Stimulated activated CD4-positive, alpha-beta T cell treated with anti-CD3 and anti-CD28 coated beads, Interleukin-12 subunit alpha, Interleukin-12 subunit beta, amount 100 ng/mL, for 48 hours (primary cell): ENCODE results near the gene ATG7.

ENCODE experiments used
- DNase-seq, 3 donors: peaks; one replicate each; pipeline ENCODE4 v3.0.0-alpha.2; 2020; ENCODE audit warnings: low read depth in 2 of 3, low spot score in 1 of 3

Gene ATG7

GRCh38 chr3:11549580-11550140, 277.5 kb downstream of the ATG7 start:
- DNase-seq, result no peak

DNA sequence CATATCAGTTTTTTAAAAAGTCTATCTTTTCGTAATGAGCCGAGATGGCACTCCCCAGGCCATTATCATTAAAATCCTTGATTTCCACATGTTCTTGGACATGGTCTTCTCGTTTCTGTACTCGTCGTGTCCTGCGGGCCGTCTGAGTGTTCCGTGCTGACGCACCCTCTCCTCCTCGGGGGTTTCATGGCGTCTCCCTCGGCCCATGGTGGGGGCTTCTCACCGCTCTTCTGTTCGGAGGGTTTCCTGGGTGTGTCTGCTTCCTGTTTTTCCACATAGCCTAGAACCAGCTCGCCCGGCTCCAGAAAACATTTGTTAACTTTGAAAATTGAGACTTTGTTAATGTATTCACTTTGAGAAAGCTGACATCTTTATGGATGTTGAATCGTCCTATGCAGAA, 278.8 kb downstream of the ATG7 start:
- no peak for DNase-seq

DNA sequence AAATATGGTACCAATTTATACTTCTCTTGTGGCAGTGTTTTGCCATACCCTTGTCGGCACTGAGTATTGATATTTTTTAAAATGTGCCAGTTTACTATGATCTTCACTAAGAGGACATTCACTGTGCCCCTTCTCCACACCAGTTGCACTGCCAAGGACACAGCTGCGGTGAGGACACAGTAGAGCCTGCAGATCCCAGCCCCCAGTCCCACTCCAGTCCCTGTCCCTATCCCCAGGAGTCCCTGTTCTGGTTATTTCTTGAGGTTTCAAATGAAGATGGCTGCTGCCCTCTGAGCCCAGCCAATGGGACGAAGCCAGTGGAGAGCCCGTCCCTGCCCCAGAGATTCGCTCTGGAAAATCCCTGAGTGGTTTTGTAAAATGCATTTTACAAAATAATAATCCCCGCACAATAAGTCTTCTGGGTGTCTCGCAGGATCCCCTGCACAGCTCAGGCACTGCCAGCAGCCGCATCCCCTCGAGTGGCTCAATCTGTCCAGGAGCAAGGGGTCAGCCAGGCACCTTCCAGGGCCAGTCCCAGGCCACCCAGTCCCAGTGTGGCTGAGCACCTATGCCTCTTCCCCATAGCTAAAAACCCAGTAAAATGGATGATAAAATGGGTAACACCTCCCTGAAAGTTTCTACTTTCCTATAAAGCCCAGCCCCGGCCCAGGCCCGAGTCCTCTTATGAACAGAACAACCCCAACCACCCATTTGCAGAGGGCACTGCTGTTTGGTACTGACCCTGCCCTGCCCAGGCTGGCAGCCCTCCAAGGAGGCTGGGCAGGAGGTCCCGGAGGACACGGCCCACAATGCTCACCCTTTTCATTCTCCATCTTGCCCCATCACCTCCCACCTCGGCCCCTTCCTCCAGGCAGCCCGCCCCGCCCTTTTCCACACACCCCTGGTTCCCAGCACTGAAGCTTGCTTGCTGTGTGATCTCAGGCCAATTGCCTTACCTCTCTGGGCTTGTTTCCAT, 280.4 kb downstream of the ATG7 start:
- DNase-seq, result no peak

DNA sequence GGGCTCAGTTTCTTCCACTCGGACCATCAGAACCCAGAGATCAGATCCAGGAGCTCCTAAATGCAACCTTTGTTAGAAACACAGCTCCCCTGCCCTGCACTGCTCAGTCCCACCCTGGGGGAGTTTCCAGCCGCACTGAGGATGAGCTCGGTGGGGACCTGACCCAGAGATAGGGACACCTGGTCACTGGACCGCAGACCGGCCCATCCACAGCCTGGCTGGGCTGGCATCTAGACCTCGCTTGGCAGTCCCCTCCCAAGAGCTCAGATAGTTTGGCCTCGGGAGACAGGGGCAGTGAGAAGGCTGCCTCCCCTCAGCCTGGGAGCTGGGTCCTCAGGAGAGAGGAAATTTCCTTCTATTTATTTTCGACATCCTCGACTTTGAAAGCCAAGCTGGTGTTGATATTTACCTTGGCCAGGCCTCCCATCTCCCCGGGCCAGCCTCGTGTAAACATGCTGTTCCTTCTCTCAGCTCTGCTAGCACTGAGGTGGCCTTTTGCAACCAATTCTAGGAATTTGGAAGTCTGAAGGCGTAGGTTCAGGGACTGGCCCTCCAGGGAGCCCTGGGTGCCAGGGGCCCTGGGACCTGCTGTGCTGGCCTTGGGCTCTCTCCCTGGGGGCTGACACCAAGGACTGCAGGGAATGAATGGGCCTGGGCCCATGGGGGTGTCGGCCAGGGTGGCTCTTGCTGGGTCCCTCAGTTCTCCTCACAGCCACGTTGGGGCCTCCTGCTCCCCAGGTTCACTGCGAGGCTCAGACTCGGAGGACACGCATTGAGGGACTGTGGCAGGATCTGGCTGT, 281.4 kb downstream of the ATG7 start:
- DNase-seq, result no peak

GRCh38 chr3:11554236-11554610, 282.0 kb downstream of the ATG7 start:
- DNase-seq, result no peak

DNA sequence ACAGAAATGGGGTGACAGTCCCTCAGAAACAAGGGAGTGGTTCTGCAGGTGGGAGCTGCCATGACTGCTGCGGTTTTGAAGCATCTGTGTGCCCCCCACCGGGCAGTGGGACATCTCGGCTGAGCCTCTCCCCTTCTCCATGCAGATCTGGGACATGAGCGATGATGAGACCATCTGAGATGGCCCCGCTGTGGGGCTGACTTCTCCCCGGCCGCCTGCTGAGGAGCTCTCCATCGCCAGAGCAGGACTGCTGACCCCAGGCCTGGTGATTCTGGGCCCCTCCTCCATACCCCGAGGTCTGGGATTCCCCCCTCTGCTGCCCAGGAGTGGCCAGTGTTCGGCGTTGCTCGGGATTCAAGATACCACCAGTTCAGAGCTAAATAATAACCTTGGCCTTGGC, 282.5 kb downstream of the ATG7 start:
- no peak for DNase-seq

GRCh38 chr3:11555211-11555782, 283.1 kb downstream of the ATG7 start:
- DNase-seq, result no peak

GRCh38 chr3:11555881-11556633, 283.9 kb downstream of the ATG7 start:
- DNase-seq, result no peak

DNA sequence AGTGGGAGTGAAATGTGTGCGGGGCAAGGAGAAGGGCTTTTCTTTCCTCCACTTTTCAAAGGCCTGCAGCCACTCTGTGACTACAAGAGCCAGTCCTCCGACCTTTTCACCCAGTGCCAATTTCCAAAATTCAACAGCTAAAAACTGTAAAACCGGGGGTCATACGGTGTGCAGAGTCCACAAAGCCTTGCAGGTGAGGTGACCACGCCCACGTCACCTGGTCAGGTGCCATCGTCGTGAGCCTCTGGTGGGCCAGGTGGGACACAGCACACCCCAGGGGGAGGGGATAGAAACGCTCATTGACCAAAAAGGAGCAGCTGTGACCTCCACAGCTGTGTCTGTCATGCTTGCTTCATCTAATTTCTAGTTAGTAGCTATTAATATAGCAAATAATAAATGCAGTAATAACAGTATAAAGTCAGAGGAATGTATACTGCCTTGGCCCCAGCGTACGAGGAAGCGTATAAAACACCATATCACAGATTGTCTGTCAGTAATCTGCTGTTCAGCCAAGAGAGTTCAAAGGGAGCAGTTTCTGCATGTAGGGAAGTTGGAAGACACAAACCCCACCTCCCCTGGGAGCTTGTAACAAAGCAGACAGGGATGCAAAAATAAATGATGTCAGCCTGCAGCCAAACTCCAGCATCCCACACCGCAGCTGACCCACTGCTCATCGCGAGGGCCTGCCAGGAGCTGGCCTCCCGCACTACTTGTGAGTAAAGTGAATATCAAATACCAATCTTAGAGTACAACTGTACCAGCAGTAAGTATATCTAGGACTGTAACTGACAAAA, 284.9 kb downstream of the ATG7 start:
- DNase-seq, result no peak

DNA sequence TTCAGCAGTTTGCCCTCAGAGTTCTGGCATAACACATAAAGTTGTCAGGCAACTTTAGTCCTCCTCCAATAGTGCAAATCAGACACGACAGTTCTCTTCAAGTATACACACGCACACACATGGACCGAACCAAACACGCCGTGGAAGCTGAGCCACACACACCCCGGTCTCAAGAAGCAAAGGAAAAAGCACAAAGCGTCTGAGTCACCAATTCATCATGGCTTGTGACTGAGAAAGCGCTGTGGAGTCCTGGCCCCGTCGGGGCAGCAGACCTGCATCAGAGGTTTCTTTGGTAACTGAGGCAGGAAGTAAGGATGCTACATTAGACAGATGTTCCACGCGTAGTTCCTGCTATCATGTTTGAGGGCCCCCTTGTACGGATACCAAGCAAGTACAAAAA, 285.8 kb downstream of the ATG7 start:
- DNase-seq, result peak in 1 of 3 donors; percentile 3

DNA sequence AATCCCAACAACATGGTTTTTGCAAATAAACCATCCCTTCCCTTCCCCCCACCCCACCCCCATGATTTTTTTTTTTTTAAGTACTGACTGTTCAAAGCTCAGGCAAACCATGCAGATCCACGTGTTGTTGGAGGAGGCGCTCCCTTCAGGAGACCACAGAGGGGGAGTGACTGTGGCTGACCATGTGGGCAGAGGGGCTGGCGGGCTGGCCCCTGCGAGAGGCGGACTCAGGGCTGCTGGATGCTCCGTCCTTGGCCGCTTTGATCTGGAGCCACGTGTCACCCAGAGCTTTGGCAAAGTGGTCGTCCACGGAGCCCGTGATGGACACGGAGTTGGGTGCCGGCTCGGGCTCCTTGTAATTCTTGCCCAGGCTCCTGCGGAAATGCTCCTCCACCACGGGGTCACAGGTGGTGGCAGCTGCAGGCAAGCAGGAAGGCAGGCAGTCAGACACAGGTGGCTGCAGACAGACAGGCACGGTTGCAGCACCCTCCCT, 286.3 kb downstream of the ATG7 start:
- no peak for DNase-seq

DNA sequence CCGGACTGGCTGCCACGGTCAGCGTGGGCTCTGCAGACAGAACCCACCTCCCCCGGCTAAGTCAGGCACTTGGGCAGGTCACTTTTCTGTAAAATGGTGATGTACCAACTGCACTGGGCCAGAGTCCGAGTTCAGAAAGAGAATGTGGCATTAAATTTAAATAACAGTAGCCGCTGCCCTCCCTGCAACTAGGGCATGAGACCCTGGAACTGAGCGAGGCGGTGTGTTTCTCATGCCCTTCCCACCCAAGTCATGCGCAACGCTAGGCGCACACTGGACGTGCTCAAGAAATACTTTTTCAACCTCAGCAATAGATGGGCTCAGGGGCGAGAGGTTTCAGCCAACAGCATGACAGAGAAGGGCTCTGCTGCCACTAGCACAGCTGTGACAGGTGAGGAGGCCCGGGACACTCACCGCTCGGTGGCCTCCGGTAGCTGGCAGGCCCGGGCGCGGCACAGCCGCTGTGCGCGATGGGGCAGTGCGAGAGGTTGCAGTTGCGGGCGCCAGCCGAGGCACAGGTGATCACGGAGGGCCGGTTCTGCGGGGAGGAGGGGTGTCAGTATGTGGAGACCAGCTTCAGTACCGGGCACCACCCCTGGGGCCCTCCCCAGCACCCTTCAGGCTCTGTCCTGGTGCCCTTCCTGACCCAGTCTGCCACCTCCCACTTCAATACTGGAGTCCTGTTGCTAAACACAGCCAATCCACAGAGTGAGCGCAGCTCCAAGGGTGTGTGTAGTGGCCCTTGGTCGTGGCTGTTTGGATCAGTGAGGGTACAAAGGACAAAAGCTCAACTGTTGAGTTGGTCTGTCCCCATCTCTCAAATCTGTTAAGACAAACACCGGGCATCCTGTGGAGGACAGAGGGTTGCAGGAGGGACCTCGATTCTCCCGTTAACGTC, 287.0 kb downstream of the ATG7 start:
- no peak for DNase-seq

GRCh38 chr3:11559816-11560633, 287.8 kb downstream of the ATG7 start:
- no peak for DNase-seq

GRCh38 chr3:11560746-11561145, 288.5 kb downstream of the ATG7 start:
- DNase-seq, result no peak

- no peak for DNase-seq
Observed at GRCh38 chr3:11562277-11562881, 290.2 kb downstream of the ATG7 start.

- no peak for DNase-seq
Observed at GRCh38 chr3:11563159-11563864, 291.1 kb downstream of the ATG7 start.

GRCh38 chr3:11563865-11564185, 291.6 kb downstream of the ATG7 start:
- no peak for DNase-seq
